HFF-Myc (cell line): ENCODE measurements around the gene FSTL4.
A peak's percentile ranks its signal among the peaks of the same experiment; 100 is the strongest.

Experiments used
- DNase-seq: peaks from one replicate; pipeline ENCODE4 v3.0.0-alpha.2; 2011; ENCODE audit warnings: low read depth; ENCODE audit errors: extremely low read depth
- H3K4me3 ChIP-seq: replicated peaks from 2 replicates; pipeline ENCODE4 v1.5.1; 2011; ENCODE audit warnings: low read depth, mild to moderate bottlenecking, control low read depth, low read length
- CTCF ChIP-seq: IDR thresholded peaks from 2 replicates; pipeline ENCODE4 v1.5.1; 2012; ENCODE audit warnings: mild to moderate bottlenecking, low read depth, low read length, control low read depth; ENCODE audit errors: missing control alignments

Gene FSTL4

GRCh38 chr5:133426264-133426663 lies 186.1 kb downstream of the FSTL4 start:
- DNase-seq, result no peak
- H3K4me3 ChIP-seq, result no peak overlapping the region
- no peak for TF ChIP-seq CTCF

GRCh38 chr5:133425764-133426163 lies 186.6 kb downstream of the FSTL4 start:
- DNase-seq, result no peak
- no peak for TF ChIP-seq CTCF
- H3K4me3 ChIP-seq, result no peak overlapping the region

- TF ChIP-seq CTCF, result no peak
- no peak for DNase-seq
- H3K4me3 ChIP-seq, result no peak overlapping the region
Measured at GRCh38 chr5:133425222-133425621, 187.1 kb downstream of the FSTL4 start.

- peak; percentile 14 for DNase-seq
- TF ChIP-seq CTCF, result peak; percentile 88
- no peak overlapping the region for H3K4me3 ChIP-seq
Measured at GRCh38 chr5:133423618-133424282, 188.6 kb downstream of the FSTL4 start.

- no peak for TF ChIP-seq CTCF
Measured at GRCh38 chr5:133423011-133423617, 189.2 kb downstream of the FSTL4 start.

GRCh38 chr5:133421806-133422205 lies 190.5 kb downstream of the FSTL4 start:
- TF ChIP-seq CTCF, result no peak
- H3K4me3 ChIP-seq, result no peak overlapping the region
- no peak for DNase-seq

More at GRCh38 chr5:133423011-133423617, 189.2 kb downstream of the FSTL4 start:
- H3K4me3 ChIP-seq, result no peak overlapping the region
- no peak for DNase-seq
